CD4-positive, alpha-beta T cell treated with Interleukin-4 for 1 hour (primary cell): ENCODE measurements around the gene DCDC1.
"Not testable (repeated sequence)": the region's sequence is repeated elsewhere in the genome, so short reads cannot be mapped to it uniquely, and the experiment has no call there.

ENCODE experiments used
- DNase-seq, 2 donors: peaks; one replicate each; pipeline ENCODE4 v3.0.0-alpha.2; 2020 to 2022

Gene DCDC1

DNA sequence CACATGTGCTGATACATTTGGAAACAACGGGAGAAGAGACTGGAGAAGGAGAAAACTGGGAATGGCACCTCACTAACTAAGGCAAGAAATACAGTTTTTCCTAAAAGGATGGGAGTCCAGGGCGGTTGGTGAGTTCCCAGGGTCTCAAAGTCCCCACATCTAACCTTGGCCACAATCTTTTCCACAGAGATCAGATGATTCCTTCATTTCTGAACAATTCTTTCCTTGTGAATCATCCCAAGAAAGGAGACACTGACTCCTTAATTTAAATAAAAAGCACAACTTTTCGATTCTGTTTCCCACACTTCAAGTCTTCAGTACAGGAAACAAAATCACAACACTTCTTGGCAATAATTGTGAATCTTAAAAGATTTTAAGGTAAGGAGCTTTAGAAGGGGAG is 384.7 kb downstream of the DCDC1 start:
- no peak for DNase-seq

DNA sequence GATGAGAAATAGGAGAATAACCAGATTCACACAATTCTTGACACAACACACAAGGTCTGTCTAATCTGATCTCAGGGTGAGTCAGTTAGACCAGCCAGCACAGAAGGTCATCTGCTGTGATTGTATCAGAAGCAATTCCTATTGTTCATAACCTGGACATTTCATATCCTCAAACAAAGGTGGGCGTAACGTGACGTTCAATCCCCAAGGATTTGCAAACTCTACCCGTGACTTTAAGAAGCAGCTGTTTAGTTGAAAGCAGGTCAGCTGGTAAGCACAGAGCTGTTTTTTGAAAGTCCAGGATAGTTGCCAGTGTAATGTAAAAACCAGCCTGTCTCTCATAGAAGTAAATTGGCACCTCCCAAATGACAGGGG is 385.1 kb downstream of the DCDC1 start:
- DNase-seq: no peak

DNA sequence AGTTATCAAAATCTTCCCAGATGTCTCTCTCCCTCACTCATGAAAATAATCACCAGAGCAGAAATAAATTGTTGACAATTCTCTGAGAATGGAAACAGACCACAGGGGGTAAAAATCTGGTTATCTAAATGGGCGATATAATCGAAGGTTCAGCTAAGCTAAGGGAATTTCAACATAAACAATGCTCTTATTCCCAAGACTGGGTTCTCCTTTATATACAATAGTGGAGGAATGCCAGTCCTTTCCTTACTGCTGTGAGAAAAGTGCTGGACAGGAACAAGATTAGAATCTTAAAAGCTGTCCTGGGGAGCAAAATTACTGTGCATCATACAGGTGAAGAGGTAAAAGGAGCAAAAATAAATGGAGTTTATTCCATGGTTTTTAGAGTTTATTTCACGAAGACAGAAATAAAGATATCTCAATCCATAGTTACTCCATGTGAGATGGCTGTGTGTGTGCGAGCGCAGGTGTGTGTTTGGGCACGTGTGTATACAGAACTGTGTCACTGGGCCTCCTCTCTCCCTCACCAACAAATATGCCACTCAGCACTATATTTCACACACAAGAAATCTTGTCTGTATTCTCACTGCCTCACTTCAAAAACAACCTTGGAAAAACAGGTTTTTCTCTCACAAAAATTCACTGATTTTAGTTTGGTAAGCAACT is 385.6 kb downstream of the DCDC1 start:
- no peak for DNase-seq

DNA sequence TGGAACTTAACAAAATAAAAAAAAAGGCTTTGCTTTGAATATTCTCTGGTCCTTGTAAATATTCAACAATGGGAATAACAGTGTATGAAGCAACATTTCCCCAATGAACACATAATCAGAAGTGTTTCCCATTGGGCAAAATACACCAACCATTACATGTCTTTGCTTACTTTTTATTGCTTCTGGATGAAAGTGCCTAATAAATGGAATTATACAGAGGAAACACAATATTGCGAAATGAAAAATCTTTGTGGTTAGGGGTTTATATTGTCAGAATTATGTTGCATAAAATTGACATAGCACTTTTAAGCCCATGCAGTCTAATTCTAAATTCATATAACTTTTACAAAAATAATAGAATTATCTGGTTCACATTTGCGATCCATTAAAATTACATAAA is 386.4 kb downstream of the DCDC1 start:
- no peak for DNase-seq

DNA sequence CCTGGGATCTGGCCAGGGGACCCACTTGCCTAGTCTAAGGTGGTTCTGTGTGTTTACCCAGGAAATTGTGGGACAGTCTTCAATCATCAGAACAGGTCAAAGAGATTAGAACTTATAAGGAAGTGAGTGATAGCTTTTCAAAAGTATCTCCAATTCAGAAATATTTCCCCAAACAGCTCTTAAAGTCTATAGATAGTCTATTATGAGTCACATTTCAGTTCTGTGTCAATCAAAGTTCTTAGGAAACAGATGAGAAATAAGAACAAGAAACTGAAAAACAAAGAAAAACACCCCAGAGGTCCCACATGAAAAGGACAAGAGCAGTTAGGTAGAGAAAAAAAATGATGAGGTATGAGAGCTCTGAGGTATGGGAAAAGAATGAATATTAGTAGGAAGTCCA is 402.0 kb downstream of the DCDC1 start:
- no peak for DNase-seq

DNA sequence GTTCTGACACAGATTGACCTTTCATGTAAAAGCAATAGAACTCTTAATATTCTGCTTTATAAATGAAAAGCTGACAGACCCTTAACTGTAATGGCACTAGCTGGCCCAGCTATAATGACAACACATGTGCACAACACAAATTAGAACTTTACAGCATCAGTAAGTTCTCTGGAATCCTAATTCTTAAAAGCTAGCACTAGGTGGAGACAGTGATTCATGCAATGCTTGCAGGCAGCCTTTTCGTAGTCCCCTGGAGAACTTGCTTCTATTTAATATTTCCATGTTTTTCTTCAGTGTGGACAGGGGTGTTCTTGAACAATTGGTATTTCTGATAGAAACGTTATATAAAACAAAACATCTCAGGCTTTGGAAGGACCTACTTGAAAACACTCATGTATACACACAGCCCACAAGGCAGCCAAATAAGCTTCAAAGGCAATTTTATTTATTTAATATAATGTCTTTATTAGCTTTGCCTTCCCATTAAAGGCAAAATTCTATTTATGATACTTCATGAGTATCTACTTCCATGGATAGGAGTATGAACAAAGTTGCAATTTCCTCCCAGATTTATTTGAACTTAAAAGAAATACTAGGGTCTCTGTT is 409.0 kb downstream of the DCDC1 start:
- DNase-seq: no peak

DNA sequence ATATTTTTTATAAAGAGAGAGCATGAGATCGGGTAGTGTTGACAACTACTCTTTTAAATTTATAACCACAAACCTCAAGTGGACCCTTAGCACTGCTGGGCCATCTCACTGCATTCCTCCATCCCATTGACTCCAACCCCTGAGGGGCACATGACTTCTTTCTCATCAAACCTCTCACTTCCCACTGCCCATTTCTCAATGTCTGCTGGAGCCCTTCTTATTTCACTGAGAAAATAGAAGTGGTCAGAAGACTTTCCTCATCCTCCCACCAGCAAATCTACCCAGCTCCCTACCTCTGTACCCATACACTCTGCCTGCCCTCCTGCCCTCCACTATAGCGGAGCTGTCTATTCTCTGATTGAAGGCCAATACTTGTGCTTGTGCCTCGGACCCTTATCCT is 412.8 kb downstream of the DCDC1 start:
- no peak for DNase-seq

DNA sequence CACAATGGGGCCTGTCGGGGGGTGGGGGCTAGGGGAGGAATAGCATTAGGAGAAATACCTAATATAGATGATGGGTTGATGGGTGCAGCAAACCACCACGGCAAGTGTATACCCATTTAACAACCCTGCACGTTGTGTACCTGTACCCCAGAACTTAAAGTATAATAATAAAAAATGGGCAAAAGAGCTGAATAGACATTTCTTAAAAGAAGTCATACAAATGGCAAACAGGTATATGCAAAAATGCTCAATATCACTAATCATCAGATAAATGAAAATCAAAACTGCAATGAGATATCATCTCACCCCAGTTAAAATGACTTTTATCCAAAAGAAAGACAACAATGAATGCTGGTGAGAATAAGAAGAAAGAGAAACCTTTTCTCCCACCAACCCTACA is 419.7 kb downstream of the DCDC1 start:
- no peak for DNase-seq

DNA sequence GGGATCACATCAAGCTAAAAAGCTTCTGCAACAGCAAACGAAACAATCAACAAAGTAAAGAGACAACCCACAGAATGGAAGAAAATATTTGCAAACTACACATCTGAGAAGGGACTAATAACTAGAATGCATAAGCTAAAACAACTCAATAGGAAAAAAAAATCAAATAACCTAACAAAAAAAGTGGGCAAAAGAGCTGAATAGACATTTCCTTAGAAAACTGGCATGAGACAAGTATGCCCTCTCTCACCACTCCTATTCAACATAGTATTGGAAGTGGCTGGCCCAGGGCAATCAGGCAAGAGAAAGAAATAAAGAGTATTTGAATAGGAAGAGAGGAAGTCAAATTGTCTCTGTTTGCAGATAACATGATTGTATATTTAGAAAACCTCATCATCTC is 421.8 kb downstream of the DCDC1 start:
- not testable (repeated sequence) for DNase-seq

DNA sequence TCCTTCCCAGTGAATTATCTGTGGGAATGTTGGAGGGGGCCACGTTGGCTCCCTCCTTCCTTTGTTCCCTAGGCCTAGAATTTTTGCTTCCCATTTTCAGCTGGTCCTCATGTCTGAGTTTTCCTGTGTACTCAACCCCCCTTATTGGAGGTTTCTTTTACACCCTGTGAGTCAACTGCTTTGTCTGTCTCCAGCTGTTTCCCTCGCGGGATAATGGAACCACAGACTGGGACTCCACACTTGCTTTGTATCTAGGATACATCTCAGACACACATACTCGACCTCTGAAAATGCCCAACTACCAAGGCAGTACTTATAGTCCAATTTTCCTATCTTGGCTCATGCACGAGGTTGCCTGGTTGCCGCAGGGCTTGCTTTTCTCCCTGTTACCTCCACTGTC is 430.7 kb downstream of the DCDC1 start:
- no peak for DNase-seq

DNA sequence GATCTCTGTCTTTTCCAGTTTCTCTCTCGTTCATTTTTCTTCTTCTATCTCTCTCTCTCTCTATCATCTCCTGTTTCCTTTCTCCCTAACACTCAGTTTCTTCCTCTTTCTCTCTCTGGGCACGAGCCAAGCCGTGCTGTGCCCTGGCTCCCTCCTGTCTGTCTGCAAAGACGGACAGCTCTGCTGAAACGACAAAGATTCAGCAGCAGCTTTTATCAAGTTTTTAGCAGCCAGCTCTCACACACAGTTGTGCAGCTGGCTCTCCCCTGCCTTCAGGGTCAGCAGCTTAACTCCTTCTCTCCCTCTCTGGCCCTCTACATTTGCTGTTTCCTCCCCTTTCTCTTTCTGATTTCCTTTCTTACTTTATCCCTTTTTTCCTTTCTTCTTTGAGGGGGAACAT is 431.4 kb downstream of the DCDC1 start:
- no peak for DNase-seq

DNA sequence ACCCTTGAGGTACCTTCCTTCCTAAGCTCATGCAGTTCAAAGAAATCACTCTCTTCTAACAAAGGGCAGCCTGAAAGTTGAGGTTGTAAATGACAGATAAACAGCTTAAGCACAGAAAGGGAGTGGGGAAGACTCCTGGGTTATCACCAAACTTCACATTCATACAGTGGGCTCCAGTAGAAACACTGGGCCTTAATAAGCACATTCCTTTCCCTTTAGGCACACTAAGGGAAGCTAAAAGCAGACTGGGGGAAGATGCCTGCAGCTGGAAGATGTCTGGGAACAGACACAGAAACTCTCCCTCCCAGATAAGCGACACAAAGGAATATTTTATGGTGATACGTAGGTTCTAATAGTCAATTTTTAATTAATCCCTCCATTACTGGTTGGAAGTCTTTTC is 433.0 kb downstream of the DCDC1 start:
- DNase-seq: no peak

DNA sequence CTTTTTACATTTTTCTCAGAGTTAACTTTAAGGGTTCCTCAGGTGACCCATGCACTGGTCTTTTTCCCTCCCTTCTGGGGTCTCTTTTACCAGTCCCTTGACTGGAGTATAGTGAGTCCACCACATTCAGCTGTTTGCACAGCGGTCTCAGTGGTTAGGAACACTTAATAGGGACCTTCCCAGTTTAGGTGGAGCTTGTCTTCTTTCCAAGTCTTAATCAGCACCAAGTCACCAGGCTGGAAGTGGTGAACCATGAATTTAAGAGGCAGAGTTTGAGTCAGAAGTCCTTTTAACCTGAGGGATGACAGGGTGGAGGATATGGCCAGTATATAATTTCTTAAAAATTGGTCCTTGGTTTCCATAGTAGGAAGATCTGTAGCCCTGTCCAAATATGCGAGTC is 433.7 kb downstream of the DCDC1 start:
- DNase-seq: no peak

DNA sequence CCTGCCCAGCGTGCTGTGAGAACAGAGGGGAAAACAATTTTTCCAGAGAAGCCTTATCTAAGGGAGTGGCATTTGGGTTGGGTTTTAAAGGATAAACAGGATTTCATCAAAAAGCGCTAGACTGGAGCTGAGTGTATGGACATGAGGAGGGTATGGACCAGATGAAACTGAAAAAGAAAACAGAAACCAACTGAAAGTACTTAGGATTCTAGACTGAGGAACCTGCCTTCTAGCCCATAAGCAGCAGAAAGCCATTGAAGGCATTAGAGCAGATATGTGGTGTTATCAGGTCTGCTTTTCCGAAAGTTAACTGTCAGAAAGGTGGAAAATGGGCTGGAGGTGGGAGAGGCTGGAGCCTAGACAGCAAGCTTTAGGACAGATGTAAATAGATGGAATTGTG is 443.4 kb downstream of the DCDC1 start:
- DNase-seq: no peak

DNA sequence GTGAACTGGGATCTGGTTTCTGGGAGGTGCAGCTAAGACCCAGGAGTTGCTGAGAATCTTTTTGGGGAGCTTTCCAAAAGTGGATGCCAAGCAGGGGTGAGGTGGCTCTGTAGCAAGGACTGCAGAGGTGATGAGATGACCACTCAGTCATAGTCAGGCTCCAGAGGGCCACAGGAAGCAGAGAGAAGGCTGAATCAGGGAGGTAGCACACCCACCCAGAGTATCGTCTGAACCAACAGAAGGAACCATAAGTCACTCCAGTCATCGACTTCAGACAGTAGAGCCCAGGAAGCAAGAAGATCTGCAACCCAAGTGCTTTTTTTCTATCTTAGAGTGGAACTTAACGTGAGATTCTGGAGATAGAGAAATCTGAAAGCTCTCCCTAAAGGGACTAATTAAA is 447.7 kb downstream of the DCDC1 start:
- no peak for DNase-seq

DNA sequence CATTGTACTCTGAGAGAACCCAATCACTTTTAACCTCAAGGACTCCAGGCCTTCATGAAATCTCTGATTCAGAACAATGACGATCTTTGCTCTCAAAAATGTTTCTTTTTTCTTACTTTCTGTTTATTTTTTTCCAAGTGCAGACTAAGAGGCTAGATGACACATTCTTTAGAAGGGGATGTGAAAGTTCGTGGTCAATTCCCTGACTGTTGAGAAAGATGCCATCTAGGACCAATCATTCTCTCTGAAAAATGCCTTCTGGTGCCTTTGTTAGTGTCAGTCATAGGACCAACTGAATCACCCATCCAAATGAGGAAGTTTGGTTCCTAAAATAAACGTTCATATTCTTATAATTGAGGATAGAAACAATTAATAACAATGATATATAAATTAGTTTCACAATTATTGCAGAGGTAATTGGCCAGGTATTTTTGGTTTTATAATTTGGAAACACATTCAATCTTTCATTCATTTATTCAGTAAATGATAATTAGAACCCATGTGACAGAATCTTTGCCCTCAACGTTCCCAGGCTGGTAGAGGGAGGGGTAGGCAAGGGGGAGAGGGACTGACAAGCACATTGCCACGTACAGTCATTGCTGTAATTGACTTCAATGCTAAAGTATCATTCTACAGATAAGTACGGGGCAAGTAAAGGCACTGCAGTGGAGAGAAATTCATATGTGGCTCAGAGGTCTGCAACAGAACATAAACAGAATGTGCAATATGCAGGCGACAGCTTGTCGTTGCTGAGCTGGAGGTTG is 450.0 kb downstream of the DCDC1 start:
- peak; percentile 5 to 12 for DNase-seq

DNA sequence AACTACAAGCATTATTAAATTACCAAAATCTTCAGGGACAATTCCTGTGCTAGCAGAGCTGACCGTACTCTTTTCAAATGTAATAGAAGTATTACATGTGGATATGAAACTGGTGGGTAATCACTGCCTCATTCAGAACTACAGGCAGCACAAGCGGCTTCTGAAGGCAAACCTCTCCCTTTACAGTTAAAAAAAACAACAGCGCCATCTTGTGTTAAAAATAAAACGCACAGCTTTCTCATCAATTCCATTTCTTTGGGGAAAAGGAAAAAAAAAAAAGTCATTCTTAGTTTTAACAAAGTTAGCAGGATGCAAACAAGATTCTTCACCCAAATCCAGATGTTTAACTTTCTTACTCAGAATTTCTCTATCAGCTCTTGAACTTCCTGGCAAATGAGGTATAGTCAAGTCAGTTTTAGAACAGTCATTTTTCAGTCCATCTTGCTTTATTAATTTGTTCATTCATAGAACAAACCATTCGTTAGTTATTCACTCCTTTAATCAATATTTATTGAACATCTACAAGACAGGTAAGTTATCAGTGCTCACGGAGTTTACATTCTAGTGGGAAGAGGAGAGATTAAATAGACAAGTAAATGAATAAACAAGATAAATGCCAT is 451.6 kb downstream of the DCDC1 start:
- peak in 1 of 2 donors; percentile 5 for DNase-seq

DNA sequence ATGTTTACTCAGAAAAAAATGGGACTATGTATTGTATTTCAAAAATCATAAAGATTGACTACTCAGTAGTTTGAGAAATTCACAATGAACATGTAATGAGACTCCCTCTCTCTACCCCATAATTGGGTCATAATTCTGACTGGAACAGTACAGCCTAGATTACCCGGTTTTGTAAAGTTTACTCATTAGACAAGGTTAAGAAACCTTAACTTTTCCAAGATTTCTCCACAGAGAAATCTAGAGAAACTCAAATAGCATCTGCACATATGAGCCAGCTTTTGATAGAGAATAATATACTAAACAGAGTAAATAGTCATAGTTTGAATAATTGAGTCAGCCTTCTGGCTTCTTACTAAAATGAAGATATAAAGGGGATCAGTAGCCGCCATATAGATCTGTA is 452.3 kb downstream of the DCDC1 start:
- no peak for DNase-seq

DNA sequence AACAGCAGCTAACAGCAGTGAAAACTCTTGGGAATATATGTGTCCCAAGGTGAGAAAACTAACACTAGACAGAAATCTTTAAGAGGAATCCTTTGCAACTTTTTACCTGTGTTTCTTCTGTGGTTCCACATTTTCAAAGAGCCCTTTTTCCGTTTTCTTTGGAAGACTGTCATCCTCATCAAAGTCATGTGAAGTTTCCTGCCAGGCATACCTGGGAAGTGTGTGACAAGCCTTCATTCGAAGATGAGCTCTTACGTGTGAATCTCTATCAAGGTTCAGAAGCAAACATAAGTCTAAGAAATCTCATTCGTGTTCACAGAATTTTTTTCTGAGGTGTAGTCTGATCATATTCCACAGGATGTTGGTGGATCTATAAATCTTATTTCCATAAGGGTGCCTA is 452.8 kb downstream of the DCDC1 start:
- DNase-seq: no peak

DNA sequence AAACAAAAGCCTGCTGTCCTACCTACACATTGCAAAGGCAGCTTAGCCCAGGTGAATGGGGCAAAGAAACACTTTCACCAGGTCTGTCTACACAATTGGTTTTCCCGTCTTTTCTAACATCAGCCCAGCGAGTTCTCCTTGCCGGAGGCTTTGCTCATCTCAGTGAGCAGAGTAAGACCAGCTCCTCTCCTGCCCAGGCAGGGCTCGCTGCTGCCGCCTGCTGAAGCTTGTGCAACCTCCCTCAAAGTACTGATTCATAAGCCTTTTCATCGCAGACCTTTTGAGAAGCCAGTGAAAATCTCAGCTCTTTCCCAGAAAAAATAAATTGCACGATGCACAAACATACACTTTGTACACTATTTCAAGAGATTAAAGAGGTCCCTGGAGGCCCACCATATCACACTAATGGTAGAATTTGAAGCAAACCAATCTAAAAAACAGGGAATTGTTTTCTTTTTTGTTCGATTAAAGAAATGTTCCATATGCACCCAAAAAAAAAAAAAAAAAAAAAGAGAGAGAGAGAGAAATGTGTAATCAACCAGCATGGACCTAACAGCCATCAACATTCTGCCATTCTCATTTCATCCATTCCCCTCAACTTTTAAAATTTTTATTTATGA is 455.3 kb downstream of the DCDC1 start:
- no peak for DNase-seq

DNA sequence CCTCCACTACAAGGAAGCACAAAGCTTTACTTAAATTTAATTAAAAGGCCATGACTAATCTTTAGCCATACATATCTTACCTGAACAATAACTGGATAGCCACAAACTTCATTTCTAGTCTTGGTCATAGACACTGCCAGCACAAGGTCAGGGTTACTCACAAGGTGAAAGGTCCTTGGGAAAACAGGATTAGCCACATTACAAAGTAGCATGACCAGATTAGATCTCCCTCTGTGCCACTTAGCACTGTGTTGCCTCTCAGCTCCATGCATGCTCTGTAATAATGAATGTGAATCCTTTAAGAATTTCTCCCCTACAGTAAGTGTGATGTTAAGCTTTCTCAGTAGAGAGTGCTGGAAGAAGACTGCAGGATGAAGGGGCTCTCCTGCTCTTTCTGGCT is 458.3 kb downstream of the DCDC1 start:
- no peak for DNase-seq

DNA sequence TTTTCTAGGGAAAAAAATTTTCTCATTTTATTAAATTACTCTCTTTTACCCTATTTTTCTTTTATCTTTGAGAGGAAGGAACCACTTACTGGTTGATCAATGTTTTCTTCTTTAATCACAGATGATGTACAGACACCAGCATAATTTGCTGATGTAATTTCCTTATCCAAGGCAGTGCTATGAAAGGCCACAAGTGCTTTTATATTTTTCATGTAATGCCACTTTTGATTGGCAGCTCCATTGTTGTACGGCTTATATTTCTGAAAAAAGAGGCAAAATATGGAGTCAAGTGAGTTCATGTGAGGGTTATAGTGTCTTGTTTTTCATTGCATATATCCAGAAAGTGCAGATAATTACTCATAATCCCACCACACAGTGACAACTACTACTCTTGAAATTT is 460.7 kb downstream of the DCDC1 start:
- DNase-seq: no peak

DNA sequence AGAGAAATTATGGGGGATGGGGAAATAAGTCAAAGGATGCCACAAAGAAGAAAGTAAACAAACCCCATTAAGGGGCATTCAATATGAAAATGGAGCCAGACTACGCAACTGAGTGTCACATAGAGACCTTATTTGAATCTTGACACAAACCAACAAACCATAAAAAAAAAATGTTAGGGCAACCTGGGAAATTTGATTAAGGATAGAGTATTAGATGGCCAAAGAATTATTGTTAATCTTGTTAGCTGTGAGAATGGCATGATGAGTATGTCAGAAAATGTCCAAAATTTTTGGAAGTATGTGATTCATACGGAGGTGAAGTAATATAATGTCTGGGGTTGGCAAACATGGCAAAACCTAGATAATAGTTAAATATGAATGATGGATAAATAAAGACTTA is 461.3 kb downstream of the DCDC1 start:
- no peak for DNase-seq

DNA sequence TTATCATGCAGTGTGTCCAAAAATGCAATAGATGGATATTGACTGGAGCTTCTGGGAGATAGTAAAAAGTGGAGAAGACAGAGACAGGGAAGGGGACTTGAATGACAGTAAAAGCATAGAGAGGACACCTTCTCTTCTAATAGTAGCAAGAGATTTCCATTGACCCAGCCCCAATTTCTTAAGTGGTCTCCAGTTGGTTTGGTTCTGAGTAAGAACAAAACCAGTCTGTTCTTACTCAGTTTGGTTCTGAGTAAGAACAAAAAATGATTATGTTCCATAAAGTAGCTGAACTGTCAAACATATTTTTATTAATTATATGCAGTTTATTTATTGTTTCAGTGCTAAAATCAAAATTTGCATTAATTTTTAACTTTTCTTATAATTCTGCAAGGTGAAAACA is 466.6 kb downstream of the DCDC1 start:
- no peak for DNase-seq
